Activated naive CD4-positive, alpha-beta T cell treated with anti-CD3 and anti-CD28 coated beads, Interleukin-2, amount 50 U/mL, for 16 hours (primary cell): ENCODE data around the gene PUM2.
"Not testable (repeated sequence)": the region's sequence is repeated elsewhere in the genome, so short reads cannot be mapped to it uniquely, and the experiment has no call there.

Experiments
- DNase-seq: peaks from one replicate; pipeline ENCODE4 v3.0.0-alpha.2; 2020

Gene PUM2

DNA sequence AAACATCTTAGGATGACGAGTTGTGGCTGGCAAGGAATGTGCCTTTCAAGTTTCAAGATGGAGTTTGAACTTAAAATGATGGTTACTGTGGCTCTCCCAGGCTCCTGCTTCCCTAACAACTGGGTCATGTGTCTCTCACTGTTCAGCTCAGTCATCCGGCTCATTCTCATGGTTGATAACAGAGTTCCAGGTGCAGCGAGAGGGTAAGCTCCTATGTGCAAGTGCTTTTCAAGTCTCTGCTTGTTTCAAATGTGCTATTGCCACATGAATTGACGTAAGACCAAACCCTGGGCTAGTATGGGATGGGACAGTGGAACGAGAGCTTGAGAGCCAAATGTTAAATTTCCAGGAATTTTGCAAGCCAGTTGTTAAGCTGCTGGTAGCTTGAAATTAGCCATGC lies 19.5 kb upstream of the PUM2 start:
- DNase-seq, result no peak

DNA sequence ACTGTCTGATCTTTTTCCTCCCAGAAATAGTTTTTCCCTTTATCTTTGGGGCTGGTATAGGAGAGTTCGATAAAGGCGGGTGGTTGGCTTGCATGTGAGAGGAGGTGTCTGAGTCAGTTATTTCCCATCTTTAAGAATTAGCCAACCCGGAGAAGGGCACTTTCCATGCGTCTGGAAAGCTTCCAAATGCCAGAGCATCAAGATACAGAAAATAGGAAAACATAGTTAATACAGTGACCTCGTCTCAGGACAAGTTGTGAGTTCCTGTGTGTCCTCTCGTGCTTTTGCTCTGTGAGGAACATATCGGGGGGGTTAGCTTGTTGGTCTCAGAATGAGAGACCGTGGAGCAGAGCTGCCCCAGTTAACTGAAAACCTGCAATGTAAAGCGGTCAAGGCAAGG lies 18.7 kb upstream of the PUM2 start:
- DNase-seq, result no peak

DNA sequence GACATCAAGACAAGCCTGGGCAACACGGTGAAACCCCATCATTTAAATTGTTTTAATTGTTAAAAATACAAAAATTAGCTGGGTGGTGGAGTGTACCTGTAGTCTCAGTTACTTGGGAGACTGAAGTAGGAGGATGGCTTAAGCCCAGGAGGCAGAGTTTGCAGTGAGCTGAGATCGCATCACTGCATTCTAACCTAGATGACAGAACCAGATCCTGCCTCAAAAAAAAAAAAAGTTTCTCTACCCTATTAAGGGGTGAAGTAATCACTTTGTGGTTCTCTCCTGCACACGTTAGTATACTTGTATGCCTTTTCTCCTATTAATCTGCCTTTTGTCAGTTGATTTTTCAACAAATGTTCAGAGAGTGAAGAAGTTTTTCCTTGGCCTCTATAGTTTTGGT lies 18.1 kb upstream of the PUM2 start:
- DNase-seq, result no peak

DNA sequence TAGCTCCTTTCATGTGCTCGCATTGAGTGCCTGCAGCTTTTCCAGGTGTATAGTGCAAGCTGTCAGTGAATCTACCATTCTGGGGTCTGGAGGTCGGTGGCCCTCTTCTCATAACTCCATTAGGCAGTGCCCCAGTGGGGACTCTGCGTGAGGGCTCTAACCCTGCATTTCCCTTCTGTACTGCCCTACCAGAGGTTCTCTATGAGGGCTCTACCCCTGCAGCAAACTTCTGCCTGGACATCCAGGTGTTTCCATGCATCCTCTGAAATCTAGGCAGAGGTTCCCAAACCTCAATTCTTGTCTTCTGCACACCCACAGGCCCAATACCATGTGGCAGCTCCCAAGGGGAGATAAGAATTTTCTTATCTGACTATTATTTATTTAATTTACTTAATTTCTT lies 17.3 kb upstream of the PUM2 start:
- not testable (repeated sequence) for DNase-seq

DNA sequence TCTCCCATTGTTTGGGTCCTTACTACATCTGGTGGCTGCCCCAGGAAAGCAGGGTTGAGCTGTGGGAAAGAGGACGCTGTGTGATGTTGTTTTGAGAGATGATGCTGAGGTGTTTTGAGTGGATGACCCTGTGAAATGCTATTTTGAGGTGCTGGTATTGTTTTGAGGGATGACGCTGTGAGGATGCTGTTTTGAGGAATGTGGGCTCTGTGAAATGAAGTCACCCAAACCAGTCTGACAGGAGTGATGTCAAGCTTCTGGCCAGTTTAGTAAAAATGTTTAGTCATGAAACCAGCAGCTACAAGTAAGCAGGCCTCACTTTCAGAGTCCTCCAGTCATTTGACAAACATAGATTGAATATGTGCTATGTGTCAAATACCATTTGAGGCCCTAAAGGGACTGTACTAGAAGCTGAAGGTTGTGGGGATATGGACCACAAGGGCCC lies 16.1 kb upstream of the PUM2 start:
- no peak for DNase-seq

DNA sequence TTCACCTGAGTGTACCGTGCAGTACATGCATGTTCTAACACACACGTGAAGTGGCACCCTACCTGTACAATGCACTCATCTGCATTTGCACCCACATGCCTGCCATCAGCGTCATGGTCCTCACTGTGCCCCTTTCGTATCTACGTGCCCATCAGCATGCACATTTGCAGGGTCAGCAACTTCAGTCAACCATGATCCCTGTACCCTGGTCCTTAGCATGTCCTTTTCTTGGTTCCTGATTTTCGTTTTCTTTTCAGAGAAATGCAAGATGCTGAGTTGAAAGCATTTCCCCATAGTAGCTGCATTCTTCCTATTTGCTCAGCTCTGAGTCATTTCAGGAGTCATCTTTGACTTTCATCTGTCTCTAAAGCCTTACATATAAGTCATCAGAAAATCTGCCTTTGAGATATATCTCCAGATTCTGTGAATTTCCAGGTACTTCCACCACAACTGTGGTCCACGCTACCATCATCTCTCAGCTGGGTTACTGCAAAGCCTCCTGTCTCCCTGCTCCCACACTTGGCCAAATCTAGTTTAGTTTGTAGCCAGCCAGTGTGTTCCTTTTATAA lies 14.7 kb upstream of the PUM2 start:
- no peak for DNase-seq

DNA sequence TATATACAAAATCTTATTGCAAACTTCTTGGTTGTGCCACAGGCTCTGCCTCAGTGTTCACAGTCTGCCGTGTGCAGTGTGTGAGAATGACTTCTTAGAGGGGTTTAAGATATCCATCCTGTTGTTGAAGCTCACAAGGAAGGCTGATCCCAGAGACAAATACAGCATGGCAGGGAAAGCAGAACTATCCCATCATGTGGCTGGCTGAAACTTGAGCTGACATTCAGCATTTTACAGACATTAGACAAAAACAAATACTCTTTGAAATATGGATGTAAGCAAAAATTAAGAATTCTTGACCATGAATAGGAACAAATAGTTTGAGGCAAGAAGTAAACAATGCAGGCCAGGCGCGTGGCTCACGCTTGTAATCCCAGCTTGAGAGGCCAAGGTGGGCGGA lies 12.9 kb upstream of the PUM2 start:
- no peak for DNase-seq

DNA sequence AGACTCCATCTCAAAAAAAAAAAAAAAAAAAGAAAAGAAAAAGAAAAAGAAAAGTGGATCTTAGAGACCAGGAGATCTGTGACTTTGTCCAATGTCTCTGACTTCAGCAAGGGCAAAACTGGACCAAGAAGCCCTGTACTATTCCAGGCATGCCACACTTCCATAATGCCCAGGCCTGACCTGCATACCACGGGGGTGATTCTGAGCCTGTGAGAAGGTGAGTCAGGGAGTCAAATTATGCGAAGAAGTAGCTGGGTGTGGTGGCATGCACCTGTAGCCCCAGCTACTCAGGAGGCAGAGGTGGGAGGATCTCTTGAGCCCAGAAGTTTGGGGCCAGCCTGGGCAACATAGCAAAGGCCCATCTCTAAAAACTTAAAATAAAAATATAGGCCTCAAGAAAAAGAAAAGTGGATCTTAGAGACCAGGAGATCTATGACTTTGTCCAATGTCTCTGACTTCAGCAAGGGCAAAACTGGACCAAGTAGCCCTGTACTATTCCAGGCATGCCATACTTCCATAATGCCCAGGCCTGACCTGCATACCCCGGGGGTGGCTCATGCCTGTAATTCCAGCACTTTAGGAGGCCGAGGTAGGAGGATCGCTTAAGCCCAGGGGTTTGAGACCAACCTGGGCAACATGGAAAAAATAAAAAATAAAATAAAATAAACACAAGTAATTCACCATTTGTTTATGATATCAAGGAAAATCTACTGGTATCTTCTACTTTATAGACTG lies 12.2 kb upstream of the PUM2 start:
- DNase-seq, result no peak

DNA sequence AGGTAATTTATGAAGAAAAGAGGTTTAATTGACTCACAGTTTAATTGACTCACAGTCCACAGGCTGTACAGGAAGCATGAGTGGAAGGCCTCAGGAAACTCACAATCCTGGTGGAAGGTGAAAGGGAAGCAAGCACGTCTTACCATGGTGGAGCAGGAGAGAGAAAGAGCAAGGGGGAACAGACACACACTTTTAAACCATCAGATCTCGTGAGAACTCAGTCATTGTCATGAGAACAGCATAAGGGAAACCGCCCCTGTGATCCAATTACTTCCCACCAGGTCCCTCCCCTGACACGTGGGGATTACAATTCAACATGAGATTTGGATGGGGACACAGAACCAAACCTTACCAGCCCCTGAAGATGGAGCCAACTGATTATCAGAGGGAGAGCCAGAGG lies 11.2 kb upstream of the PUM2 start:
- DNase-seq, result no peak

DNA sequence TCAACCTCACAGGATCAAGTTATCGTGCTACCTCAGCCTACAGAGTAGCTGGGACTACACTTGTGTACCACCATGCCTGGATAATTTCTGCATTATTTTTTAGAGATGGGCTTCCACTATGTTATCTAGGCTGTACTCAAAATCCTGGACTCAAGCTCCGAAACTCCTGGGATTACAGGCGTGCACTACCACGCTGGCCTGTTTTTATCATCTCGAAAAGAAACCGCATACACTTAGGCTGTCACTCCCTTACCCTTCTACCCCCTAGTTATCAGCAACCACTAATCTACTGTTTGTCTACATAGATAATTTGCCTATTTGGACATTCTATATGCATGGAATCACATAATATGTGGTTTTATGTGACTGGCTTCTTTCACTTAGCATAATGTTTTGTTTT lies 8.5 kb upstream of the PUM2 start:
- DNase-seq, result no peak

DNA sequence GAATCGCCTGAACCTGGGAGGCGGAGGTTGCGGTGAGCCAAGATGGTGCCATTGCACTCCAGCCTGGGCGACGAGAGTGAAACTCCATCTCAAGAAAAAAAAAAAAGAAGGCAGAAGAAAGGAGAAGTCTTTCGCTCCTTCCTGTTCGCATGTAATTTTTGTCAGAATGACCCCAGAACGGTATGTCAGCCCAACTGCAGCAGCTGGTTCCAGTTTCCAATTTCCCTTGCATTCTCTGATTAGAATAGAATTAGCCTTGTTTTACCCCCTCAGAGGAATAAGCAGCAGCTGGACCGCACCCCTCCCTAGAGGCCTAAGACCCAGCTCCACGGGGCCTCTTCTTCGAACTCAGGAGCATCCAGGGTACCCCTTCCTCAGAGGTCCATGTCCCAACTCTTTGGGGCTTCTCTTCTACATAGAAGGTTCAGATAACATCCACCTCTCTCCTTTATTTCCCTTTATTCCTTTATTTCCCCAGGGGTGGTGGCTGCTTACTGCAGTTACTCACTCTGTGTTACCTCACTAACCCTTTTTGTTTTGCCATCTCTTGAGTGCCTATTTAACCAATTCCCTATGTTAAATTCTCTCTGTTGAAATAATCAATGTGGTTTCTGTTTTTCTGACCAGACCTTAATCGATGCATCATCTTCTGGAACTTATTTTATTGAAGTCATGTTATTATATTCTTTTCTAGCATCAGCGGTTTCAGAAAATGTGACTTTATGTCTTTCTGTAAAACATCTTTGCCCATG lies 7.2 kb upstream of the PUM2 start:
- no peak for DNase-seq

DNA sequence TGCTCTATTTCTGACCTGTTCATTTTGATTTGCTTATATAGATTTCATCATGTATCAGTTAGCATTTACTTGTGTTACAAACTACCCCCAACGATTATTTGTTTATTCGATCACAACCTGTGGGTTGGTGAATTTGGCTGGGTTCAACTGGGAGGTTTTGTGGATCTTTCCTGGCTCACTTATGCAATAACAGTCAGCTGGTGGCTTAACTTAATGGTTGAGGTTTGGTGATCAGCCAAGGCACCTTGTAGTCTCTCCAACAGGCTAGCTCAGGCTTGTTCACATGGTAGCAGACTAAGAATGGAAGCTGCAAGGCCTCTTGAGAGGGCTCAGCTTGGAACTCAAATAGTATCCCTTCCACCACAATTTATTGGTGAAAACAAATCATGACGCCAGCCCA lies 5.4 kb upstream of the PUM2 start:
- no peak for DNase-seq

DNA sequence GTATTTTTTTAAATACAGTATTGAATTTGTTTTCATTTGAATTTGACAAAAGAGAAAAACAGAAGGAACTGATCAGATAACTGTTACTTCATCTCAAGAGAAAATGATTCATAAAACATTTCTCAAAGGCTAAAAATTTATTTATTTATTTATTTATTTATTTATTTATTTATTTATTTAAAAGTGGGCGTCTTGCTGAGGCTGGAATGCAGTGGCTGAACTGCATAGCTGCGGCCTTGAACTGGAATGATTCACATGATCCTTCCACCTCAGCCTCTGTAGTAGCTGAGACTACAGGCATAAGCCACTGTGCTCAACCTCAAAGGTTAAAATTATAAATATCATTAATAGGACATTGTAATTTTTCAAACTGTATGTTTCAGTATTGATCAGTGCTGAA lies 4.5 kb upstream of the PUM2 start:
- no peak for DNase-seq

DNA sequence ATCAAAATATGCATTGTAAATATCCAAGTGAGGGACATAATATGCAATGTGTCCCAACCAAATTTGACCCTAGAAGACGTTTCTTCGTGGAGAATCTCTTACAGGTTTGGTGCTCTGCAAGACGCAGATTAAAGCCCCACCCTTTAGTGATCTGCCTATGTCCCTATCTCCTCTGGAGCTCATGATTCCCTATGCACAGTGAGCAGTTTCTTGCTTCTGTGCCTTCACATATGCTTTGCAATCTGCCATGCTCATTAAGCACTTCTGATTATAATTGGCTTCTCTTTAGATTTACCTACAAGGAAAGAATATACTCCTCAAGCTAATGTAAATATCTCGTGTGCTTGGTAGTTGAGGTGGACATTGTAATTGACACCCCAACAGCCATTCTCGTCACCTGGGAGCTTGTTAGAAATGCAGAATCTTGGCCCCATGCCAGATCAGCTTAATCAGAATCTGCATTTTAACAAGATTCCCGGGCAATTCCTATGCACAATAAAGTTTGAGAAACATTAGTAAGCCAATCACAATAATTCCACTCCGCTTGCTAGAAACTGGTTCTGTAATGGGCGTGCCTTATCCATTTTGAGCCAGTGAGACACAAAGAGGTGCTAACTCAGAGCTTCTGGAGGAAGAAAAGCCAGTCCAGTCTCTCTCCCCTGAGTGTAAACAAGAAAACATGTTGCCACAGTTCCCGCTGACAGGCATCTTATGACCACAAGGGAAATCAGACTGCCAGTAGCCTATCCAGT lies 2.8 kb upstream of the PUM2 start:
- DNase-seq, result no peak

DNA sequence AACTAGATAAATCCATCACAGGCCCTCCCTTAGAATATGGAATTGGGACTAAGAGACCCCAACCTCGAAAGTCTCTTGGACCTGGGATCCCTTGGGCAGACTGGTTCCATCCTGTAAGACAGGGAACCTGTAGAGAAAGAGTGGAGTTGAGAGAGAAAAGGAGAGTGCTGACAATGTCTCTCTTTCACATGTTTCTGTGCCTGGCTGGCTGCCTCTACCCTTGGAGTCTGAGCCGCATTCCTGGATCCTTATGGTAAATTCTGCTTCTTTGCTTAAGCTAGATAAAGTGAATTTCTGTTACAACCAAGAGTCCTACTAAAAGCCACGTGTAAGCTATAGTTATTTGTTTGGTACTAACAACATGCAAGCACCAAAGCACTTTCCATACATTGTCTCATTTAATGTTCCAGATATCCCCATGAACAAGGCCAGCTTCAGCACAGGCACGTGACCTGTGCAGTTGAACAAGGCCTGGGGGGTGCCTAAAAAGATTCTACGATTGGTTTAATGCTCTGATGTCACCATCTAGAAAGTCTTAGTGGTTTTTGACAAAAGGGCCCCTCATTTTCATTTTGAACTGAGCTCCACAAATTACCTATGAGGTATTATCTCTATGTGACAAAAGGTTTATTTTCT lies 2.1 kb upstream of the PUM2 start:
- no peak for DNase-seq

DNA sequence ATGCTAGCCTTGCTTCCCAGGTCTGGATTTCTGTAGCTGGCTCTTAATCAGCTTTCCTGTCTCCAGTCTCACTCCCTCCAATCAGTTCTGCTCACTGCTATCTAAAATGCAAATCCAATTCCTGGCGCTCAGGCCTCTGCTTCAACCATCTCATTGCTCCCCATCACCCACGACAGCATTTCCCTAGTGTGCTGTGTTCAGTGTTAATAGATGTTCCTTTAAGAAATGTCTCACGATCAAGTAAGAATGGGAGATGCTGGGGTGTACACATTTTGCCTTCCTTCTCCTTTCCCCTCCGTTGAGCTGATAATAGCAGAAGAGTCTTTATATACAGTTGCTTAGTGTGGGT lies 1.6 kb upstream of the PUM2 start:
- DNase-seq, result no peak

DNA sequence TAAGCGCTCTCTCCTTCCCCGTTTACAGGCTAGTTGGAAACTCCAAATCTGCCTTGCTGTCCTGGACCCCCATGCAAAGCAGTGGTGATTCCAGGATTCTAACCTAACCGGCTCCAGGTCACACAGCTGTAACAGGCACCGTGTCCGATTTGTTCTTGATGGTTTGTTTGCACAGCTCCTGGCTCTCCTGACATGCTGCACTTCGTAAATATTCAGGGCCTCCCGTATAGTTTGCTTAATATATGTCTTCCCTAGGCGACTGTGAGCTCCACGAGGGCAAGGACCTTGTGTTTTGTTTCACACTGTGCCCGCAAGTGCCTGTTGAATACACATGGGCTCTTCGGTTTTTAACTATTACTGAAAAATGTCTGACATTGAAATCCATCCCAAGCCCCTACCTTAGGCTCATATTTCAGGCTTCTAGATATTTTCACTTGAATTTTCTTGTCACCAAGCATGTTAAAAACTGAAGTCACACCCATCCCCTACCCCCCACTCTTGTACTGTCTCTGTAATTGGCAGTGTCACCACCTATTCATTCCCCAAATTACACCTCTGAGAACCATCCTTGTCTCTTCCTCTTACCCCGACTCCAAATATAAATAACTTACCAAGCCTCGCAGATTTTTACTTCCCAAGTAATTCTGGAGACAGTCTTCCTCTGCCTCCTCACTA lies 1.0 kb upstream of the PUM2 start:
- DNase-seq, result no peak

DNA sequence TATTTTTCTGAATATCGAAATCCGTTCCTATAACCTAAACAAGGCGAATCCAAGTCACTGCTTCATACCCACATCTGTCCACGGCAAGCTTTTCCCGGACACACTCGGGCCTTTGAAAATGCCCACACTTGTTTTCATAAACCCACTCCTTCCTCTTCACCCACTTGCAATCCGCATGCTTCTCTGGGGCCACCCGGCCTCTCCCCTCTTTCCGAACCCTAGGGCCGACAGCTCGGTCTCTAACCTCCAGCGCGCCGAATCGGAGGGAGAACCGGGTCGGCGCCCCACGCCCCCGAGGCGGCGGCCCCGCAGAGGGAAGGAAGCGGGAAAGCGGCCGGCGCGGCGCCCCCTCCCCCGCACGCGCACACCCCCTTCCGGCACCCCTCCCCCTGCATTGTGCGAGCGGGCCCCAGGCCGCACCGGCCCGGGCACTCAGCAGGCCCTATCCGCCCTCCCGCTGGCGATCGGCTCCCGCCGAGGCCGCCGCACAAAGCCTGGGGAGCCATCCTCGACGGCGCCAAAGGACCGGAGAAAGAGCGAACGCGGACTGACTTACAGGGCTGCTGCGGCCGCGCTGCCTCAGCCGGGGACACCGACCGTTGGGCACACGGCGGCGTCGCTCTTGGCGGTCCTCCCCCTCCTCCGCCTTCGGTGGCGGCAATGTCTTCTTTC lies 467 bp downstream of the PUM2 start:
- DNase-seq, result peak; percentile 68

DNA sequence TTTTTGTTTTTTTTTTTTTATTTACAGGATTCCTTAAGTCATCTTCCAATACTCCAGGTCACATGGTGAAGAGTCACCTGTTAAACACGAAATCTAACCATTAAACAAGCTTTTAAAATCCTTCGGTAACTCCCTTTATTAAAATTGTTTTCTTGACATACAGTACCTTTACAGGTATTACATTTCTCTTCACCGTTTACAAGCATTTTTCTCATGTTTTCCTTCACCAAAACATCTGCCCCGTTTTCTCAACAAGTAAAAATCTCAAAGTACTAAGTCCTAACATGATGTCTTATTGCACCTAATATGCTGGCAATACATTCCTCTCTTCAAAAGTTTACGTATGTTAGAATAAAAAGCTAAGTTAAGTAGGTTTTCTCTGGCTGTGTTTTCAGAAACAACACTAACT lies 1.1 kb downstream of the PUM2 start:
- DNase-seq, result no peak

DNA sequence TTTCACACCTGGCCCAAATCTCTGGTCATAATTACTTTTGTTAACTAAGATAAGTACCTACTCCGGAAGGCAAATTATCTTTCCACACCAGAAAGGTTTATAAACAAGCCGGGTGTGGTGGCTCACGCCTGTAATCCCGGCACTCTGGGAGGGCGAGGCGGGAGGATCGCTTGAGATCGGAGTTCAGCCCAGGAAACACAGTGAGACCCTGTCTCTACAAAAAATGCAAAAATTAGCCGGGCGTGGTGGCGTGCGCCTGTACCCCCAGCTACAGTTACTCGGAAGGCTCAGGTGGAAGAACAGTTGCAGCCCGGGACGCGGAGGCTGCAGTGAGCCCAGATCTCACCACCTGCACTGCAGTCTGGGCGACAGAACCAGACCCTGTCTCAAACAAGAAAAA lies 2.1 kb downstream of the PUM2 start:
- no peak for DNase-seq

DNA sequence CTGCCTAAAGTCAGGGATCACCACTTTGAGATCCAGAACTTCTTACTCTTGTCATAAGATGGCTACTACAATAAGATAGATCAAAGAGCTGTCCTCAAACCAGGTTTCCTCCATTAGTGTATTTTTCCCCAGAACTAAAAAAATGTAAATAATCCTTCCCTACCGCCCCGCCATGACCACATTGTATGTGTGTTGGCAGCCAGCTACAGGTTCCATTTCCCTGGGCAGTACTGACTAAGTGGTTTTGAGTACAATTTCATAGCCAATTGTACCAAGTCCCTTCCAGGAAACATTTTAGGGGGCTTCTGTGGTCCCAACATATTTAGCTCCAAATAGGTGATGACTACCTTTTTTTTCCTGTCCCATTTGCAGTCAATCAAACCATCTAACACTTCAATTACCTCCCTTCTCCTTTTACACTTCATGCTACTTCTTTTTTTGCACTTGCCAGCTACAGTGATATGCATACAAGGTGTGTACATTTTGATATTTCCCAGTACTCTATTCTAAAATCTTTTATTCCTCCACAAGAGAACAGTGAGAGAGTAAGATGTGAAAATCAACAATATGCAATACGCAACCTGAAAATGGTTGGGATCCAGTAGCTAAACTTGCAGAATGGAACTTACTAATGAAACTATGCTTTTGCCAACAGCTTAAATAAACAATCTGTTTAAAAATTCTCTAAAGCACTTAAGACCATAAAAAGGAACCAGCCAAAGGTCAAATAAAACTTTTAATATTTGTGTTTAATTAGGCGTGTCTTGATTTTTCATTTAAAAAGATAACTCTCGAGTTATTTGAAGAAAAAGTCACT lies 3.9 kb downstream of the PUM2 start:
- DNase-seq, result no peak
